T-helper 1 cell treated with Interleukin-12 subunit alpha and Interleukin-12 subunit beta and Interleukin-4 antibody, amounts not matched to agents 30 μg/mL and 1 μg/mL, for 36 hours (primary cell): ENCODE data around the gene RAPH1.
A peak's percentile ranks its signal among the peaks of the same experiment; 100 is the strongest.
"Not testable (repeated sequence)": the region's sequence is repeated elsewhere in the genome, so short reads cannot be mapped to it uniquely, and the experiment has no call there.

Experiments
- H3K27ac Mint-ChIP-seq: one replicate; pipeline ENCODE4 v1.8.0; 2021; ENCODE audit warnings: mild to moderate bottlenecking, mixed read lengths
- H3K27me3 Mint-ChIP-seq: one replicate; pipeline ENCODE4 v1.8.0; 2021; ENCODE audit warnings: low read depth, mixed read lengths
- H3K36me3 Mint-ChIP-seq: one replicate; pipeline ENCODE4 v1.8.0; 2021; ENCODE audit warnings: low read depth, mixed read lengths
- H3K4me1 Mint-ChIP-seq: one replicate; pipeline ENCODE4 v1.8.0; 2021; ENCODE audit warnings: low read depth, mixed read lengths
- H3K4me3 Mint-ChIP-seq: one replicate; pipeline ENCODE4 v1.8.0; 2021; ENCODE audit warnings: mild to moderate bottlenecking, moderate library complexity, mixed read lengths
- H3K9me3 Mint-ChIP-seq: one replicate; pipeline ENCODE4 v1.8.0; 2021; ENCODE audit warnings: mixed read lengths

RAPH1 gene

DNA sequence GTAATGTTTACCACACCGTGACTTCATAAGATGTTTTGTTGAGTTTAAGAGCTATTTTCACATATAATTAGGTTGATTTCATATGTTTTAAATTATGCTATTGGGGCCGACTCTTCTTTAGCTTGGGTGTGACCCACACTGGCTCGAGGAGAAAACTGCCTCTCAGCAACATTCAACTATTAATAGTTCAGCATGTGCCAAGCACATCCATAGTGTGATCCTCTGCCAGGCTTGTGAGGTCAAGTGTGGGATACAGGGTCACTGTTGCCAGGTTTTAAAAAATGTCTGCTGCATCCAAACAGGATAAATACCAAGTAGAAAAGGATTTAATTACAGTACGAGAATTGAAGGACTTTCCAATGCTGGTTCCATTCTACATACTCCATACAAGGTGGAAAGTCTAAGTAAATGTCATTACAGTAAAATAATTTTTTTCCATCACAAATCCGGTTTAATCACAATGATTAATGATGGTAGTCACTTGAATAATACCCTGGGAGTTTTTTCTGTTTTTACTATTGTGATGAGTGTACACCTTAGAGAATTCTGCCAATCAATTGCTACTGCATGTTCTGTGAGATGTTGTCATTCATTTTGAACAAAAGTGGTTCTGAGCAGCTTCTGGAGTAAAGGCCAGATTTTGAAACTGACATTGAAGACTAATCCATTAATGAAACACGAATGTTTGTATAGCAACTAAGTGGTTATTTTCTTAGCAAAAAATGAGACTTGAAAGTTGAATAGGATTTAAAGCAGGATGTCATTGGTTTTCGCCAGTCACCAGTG, 122.4 kb downstream of the RAPH1 start:
- Mint-ChIP-seq H3K9me3 (no peaks in the 10 kb centered on the region), H3K36me3 (peaks cover 18% of the 10 kb centered on the region), H3K27me3 (no peaks in the 10 kb centered on the region), H3K4me3 (no peak overlapping the region), H3K4me1 (no peaks in the 10 kb centered on the region), H3K27ac (no peak overlapping the region)

DNA sequence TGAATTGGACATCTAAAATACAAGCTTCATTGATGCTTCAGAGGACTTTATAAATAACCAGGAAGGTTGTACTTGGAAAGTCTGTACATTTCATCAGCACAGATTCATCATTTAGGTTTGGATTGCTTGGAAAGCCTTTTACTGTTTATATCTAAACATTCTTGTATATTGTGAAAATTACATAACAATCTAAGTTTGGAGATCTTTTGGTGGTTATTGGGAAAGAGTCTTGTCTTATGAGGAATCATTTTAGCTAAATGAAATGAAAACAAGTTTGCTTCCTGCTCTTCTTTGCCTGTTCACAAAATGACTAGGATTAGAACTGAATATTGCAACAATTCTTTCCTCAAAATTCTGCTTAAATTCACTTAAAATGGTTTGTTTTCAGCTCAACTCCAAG, 127.6 kb downstream of the RAPH1 start:
- H3K4me1 Mint-ChIP-seq = no peaks in the 10 kb centered on the region
- no peaks in the 10 kb centered on the region for H3K27me3 Mint-ChIP-seq
- peaks cover 13% of the 10 kb centered on the region for H3K36me3 Mint-ChIP-seq
- no peak overlapping the region for H3K27ac Mint-ChIP-seq
- H3K9me3 Mint-ChIP-seq = no peaks in the 10 kb centered on the region
- no peak overlapping the region for H3K4me3 Mint-ChIP-seq

DNA sequence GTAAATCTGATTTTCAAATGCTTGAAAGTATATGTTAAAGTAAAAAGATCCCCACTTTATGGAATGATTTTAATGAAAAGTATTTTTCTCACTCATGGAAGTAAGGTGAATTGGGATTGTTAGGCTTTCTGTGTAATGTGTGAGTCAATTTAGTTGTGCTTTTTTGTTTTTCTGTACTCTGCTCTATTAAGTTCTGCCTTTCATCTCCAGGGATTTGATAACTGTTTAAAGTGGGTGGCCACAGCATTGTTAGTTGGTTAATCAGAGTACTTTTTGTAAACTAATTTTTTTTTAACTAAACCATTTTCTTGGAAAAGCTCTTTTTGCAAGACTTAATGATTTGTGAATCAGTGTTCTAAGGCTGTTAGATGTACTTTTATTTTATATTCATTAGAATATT, 130.1 kb downstream of the RAPH1 start:
- H3K27ac Mint-ChIP-seq = no peak overlapping the region
- H3K4me3 Mint-ChIP-seq = no peak overlapping the region
- H3K36me3 Mint-ChIP-seq = peaks cover 12% of the 10 kb centered on the region
- H3K27me3 Mint-ChIP-seq = no peaks in the 10 kb centered on the region
- no peaks in the 10 kb centered on the region for H3K9me3 Mint-ChIP-seq
- no peaks in the 10 kb centered on the region for H3K4me1 Mint-ChIP-seq

DNA sequence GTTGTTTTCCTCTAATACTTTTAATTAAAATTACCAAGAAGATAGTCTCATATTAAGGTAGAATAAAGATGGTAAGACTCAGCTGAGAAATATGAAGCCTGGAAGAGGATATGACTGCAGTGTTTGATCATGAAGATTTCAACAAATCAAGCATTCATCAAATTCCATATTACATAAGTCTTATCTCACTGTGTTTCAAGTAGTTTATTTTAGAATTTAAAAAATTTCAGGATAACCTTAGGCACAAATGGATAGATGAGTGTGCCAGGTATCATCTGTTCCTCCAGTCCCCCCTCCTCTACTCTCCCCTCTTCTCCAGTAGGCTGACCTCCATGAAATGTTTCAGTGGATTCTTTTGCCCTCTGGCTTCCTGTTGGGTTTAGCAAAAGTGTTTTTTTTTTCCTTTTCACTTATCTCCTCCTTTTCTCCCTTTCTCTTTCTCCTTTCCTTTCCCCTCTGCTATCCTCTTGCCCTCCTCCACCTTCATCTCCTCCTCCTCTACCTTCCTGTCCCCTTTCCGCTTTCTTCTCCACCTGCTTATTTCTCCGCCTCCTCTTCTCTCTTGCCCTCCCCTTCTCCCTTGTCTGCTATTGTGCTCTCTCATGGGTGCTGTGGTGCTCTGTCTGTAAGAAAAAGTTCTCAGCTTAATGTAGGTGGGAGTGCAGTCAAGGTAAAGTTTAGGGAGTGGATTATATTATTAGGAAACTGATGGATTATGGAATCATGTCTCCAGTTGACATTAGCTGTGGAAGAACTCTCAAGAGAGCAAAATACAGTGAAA, 134.1 kb downstream of the RAPH1 start:
- Mint-ChIP-seq H3K9me3 (peaks cover 8% of the 10 kb centered on the region), H3K4me1 (no peaks in the 10 kb centered on the region), H3K4me3 (no peak overlapping the region), H3K27me3 (no peaks in the 10 kb centered on the region), H3K36me3 (peaks cover 12% of the 10 kb centered on the region), H3K27ac (no peak overlapping the region)

DNA sequence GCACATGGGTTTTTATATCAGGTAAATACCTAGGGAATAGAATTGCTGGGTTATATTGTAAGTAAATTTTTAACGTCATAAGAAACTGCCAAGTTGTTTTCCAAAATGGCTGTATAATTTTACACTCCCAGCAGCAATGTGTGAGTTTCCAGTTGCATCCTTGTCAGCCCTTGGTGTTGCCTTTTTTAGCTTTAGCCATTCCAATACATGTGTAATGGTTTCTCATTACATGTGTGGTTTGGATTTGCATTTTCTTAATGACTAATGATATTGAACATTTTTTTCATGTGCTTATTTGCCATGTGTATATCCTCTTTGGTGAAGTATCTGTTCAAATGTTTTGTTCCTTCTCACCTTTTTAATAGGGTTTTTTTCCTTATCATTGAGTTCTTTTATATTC, 136.1 kb downstream of the RAPH1 start:
- H3K4me3 Mint-ChIP-seq = no peak overlapping the region
- peaks cover 8% of the 10 kb centered on the region for H3K9me3 Mint-ChIP-seq
- peaks cover 15% of the 10 kb centered on the region for H3K36me3 Mint-ChIP-seq
- no peaks in the 10 kb centered on the region for H3K4me1 Mint-ChIP-seq
- no peak overlapping the region for H3K27ac Mint-ChIP-seq
- no peaks in the 10 kb centered on the region for H3K27me3 Mint-ChIP-seq

DNA sequence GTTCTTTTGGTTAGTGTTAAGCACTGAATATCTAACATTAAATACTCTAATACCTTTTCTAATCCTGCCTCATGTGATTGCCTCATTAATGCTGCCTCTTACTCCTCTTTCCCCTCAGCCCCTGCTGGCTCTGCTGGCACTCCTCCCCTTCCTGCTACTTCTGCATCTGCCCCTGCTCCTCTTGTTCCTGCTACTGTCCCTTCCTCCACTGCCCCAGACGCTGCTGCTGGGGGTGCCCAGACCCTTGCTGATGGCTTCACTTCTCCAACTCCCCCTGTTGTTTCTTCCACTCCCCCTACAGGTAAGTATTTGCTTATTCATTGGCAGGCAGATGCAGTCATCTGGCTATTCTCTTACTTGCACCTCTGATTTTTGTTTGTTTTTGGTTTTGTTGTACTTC, 138.4 kb downstream of the RAPH1 start:
- no peaks in the 10 kb centered on the region for H3K27me3 Mint-ChIP-seq
- peaks cover 15% of the 10 kb centered on the region for H3K36me3 Mint-ChIP-seq
- no peak overlapping the region for H3K4me3 Mint-ChIP-seq
- H3K9me3 Mint-ChIP-seq = peaks cover 8% of the 10 kb centered on the region
- H3K27ac Mint-ChIP-seq = no peak overlapping the region
- peaks cover 3% of the 10 kb centered on the region for H3K4me1 Mint-ChIP-seq

DNA sequence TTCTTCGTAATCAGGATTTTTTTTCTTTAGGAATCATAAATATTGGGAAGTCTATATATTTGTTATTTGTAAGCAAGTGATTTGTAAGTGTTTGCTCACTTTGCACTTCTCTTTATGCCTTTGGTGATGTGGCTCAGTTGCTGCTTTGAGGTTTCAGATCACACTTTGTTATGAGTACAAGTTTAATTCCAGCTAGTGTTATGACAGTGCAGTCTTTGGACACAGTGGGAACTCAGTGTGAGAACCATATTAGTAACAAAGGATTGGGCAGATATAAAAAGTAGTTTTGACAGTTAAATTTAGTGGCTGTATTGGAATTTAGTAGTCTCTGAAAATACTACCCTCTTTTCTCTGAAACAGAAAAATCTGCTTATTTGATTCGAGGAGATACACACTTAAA, 139.2 kb downstream of the RAPH1 start:
- Mint-ChIP-seq H3K27ac (peak overlapping the region; percentile 31), H3K36me3 (peaks cover 15% of the 10 kb centered on the region), H3K27me3 (no peaks in the 10 kb centered on the region), H3K9me3 (peaks cover 8% of the 10 kb centered on the region), H3K4me3 (no peak overlapping the region), H3K4me1 (peaks cover 3% of the 10 kb centered on the region)

DNA sequence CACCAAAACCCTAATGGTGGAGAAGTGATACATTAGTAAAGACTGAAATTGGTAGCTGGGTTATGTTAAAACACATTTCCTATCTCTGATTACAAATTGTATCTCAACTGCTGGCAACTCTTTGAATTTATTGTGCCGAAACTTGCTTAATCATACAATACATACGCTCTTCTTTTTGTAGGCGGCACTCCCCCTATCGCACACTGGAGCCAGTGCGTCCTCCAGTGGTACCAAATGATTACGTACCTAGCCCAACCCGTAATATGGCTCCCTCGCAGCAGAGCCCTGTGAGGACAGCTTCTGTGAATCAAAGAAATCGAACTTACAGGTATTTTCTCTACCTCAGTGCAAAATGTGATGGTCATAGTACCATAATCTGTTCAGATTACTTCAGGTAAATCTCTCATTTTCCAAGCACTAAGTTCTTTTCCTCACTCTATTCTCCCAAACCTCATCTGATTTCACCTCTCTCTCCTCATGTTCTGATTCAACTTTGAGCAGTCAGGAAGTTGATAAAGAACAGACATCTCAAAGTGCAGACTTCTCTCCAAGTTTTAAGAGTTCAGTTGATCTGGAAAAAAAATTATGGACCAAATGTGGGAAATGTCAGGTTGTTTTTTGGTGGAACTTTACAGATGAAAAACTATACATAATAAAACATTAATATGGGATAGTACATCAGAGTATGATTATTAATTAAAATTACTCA, 140.4 kb downstream of the RAPH1 start:
- Mint-ChIP-seq H3K27me3 (no peaks in the 10 kb centered on the region), H3K4me3 (no peak overlapping the region), H3K27ac (no peak overlapping the region), H3K9me3 (peaks cover 8% of the 10 kb centered on the region), H3K36me3 (peaks cover 18% of the 10 kb centered on the region), H3K4me1 (peaks cover 3% of the 10 kb centered on the region)

DNA sequence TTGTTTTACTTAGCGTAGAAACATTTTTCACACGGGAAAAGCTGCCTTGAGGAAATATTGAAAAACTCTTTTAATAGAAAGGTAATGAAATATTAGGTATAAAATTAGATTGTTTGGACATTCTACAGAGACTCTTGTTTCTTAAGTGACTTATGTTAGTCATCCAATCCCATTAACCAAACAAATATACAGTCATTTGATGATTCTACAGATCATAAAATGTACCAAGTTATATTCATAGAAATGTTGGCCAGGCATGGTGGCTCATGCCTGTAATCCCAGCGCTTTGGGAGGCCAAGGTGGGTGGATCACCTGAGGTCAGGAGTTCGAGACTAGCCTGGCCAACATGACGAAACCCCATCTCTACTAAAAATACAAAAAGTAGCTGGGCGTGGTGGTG, 146.9 kb downstream of the RAPH1 start:
- H3K4me1 Mint-ChIP-seq, H3K36me3 Mint-ChIP-seq, H3K27ac Mint-ChIP-seq, H3K27me3 Mint-ChIP-seq, H3K4me3 Mint-ChIP-seq, H3K9me3 Mint-ChIP-seq: not testable (repeated sequence)

DNA sequence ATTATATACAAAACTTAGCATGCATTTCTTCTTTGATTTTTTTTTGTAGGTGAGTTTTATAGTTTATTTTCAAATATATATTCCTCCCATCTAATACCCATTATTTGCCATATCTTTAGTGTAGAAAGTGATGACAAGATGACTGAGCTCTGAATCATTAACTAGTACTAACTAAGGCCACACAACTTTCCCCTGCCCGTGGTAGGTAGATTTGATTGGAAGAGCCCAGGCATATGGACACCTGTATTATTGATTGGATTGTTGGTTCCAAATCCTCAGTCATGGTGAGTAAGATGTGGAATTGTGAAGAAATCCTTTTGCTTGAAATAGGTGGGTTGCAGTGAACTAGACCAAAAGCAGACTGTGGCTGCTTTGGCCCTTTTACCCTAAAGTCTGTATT, 152.1 kb downstream of the RAPH1 start:
- Mint-ChIP-seq H3K36me3 (peaks cover 1% of the 10 kb centered on the region), H3K27me3 (no peaks in the 10 kb centered on the region), H3K9me3 (no peaks in the 10 kb centered on the region), H3K4me1 (peaks cover 2% of the 10 kb centered on the region), H3K27ac (no peak overlapping the region), H3K4me3 (no peak overlapping the region)

DNA sequence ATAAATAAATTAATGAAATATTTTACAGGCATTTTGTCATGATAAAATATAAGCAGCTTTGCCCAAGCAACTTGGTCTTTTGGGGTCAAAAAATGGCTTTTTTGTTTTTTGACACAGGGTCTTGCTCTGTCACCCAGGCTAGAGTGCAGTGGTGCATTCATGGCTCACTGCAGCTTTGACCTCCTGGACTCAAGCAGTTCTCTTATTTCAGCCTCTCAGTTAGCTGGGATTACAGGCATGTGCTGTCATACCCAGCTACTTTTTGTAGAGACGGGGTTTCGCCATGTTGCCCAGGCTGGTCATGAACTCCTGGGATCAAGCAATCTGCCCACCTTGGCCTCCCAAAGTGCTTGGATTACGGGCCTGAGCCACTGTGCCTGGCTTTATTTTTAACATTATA, 155.9 kb downstream of the RAPH1 start:
- no peak overlapping the region for H3K4me3 Mint-ChIP-seq
- peaks cover 1% of the 10 kb centered on the region for H3K36me3 Mint-ChIP-seq
- peaks cover 2% of the 10 kb centered on the region for H3K4me1 Mint-ChIP-seq
- no peaks in the 10 kb centered on the region for H3K27me3 Mint-ChIP-seq
- H3K9me3 Mint-ChIP-seq = no peaks in the 10 kb centered on the region
- no peak overlapping the region for H3K27ac Mint-ChIP-seq

DNA sequence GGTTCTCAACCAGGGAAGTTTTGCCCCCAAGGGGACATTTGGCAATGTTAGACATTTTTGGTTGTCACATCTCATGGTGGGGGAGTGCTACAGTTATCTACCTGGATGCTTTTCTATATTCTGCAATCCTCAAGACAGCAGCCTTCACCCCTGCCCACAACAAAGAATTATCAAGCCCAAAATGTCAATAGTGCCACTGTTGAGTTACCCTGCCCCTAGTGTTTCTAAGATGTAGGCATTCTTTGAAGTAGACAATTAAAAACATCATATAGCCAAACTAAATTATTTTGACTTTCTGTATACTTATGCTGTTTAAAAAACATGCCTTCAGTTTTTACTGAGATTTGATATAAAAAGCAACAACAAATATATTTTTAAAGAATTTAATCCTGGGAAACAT, 158.9 kb downstream of the RAPH1 start:
- no peaks in the 10 kb centered on the region for H3K27me3 Mint-ChIP-seq
- H3K4me3 Mint-ChIP-seq = no peak overlapping the region
- no peak overlapping the region for H3K27ac Mint-ChIP-seq
- peaks cover 2% of the 10 kb centered on the region for H3K4me1 Mint-ChIP-seq
- peaks cover 2% of the 10 kb centered on the region for H3K36me3 Mint-ChIP-seq
- no peaks in the 10 kb centered on the region for H3K9me3 Mint-ChIP-seq

DNA sequence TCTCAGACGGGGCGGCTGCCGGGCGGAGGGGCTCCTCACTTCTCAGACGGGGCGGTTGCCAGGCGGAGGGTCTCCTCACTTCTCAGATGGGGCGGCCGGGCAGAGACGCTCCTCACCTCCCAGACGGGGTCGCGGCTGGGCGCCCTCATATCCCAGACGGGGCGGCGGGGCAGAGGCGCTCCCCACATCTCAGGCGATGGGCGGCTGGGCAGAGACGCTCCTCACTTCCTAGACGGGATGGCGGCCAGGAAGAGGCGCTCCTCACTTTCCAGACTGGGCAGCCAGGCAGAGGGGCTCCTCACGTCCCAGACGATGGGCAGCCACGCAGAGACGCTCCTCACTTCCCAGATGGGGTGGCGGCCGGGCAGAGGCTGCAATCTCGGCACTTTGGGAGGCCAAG, 162.4 kb downstream of the RAPH1 start:
- H3K4me3 Mint-ChIP-seq, H3K27me3 Mint-ChIP-seq, H3K27ac Mint-ChIP-seq, H3K4me1 Mint-ChIP-seq, H3K36me3 Mint-ChIP-seq, H3K9me3 Mint-ChIP-seq: not testable (repeated sequence)

DNA sequence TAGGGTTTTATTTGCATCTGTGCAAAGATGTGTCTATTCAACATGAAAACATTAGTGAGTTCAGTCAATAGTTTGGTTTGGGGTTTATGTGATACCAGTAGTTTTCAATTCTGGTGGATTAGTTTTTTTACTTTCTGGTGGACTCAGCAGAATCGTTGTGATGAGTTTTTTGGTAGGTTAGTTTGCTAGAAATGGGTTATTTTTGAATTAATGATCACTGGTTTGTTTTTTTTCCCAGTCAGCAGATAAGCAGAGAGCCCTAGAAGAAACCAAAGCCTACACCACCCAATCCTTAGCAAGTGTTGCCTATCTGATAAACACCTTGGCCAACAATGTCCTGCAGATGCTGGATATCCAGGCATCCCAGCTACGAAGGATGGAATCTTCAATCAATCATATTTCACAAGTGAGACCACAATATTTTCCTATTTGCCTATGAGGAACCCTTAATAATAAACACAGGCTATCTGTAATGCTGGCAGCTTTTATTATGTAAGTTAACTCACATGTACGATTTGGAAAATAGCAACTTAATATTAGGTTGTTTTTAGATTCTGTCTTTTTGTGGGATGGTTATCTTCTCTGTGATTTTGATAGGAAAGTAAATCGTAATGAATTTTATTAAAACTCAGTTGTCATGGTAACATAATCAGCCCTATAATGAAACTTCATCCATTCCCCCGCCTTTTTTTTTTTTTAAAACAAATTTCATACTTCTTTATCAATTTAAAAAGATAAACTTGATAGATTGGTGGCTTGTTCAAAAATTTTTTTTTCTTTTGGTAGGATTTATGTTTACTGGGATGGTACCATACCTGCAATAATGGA, 168.2 kb downstream of the RAPH1 start:
- Mint-ChIP-seq H3K4me3 (no peak overlapping the region), H3K9me3 (no peaks in the 10 kb centered on the region), H3K4me1 (no peaks in the 10 kb centered on the region), H3K27me3 (no peaks in the 10 kb centered on the region), H3K27ac (no peak overlapping the region), H3K36me3 (peaks cover 6% of the 10 kb centered on the region)
